GM10266 (cell line): ENCODE data around the gene RPS4Y1.
"Not testable (repeated sequence)": the region's sequence is repeated elsewhere in the genome, so short reads cannot be mapped to it uniquely, and the experiment has no call there.

Experiments used
- DNase-seq: peaks from one replicate; pipeline ENCODE4 v3.0.0; 2012; ENCODE audit errors: extremely low spot score
- TF ChIP-seq, protein P1 (sequence below): IDR thresholded peaks from 2 replicates; pipeline ENCODE4 v1.5.1; 2012; ENCODE audit warnings: mild to moderate bottlenecking, low read depth; ENCODE audit not compliant: control insufficient read depth, insufficient read depth; ENCODE audit errors: missing control alignments

The RPS4Y1 gene

GRCh38 chrY:2841471-2841893 is at the start of gene RPS4Y1:
TSS of gene RPS4Y1 (plus strand) at chrY:2841602. CDS start at chrY:2841625, 23 bp downstream.
- TF ChIP-seq, protein P1, sequence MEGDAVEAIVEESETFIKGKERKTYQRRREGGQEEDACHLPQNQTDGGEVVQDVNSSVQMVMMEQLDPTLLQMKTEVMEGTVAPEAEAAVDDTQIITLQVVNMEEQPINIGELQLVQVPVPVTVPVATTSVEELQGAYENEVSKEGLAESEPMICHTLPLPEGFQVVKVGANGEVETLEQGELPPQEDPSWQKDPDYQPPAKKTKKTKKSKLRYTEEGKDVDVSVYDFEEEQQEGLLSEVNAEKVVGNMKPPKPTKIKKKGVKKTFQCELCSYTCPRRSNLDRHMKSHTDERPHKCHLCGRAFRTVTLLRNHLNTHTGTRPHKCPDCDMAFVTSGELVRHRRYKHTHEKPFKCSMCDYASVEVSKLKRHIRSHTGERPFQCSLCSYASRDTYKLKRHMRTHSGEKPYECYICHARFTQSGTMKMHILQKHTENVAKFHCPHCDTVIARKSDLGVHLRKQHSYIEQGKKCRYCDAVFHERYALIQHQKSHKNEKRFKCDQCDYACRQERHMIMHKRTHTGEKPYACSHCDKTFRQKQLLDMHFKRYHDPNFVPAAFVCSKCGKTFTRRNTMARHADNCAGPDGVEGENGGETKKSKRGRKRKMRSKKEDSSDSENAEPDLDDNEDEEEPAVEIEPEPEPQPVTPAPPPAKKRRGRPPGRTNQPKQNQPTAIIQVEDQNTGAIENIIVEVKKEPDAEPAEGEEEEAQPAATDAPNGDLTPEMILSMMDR = no peak
- DNase-seq = peak; percentile 40

- TF ChIP-seq, protein P1 = no peak
- DNase-seq = no peak
Observed at GRCh38 chrY:2796977-2797523, 44.4 kb upstream of the RPS4Y1 start.

DNA sequence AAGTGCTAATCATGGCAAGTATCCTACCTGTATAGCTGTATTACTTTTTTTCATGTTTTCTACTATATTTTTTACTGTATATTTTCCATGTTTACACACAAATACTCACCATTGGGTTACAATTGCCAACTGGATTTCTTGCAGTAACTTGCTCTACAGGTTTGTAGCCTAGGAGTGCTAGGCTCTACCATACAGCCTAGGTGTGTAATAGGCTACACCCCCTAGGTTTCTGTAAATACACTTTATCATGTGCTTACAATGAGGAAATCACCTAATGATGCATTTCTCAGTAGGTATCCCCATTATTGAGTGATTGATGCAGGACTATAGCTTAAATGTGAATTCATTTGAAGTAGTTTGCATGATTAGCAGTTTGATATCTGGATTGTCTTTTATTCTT is 43.4 kb upstream of the RPS4Y1 start:
- no peak for DNase-seq
- TF ChIP-seq, protein P1 = no peak

GRCh38 chrY:2800246-2800645 is 41.2 kb upstream of the RPS4Y1 start:
- DNase-seq = no peak
- TF ChIP-seq, protein P1 = peak; percentile 16

DNA sequence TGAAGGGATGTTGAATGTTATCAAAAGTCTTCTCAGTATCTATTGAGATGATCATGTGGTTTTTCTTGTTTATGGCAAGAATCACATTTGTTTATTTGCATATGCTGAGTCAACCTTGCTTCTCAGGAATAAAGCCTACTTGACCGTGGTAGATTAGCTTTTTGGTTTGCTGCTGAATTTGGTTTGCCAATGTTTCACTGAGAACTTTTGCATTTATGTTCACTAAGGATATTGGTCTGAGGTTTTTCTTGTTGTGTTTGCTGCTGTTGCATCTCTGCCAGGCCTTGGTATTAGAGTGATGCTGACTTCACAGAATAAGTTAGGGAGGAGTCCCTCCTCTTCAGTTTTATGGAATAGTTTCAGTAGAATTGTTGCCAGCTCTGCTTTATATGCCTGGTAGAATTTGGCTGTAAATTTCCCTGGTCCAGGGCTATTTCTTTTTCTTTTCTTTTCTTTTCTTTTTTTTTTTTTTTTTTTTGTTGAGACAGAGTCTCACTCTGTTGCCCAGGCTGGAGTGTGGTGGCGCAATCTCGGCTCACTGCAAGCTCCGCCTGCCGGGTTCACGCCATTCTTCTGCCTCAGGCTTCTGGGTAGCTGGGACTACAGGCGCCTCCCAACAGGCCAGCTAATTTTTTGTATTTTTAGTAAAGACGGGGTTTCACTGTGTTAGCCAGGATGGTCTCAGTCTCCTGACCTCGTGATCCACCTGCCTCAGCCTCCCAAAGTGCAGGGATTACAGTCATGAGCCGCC is 24.1 kb upstream of the RPS4Y1 start:
- not testable (repeated sequence) for DNase-seq

DNA sequence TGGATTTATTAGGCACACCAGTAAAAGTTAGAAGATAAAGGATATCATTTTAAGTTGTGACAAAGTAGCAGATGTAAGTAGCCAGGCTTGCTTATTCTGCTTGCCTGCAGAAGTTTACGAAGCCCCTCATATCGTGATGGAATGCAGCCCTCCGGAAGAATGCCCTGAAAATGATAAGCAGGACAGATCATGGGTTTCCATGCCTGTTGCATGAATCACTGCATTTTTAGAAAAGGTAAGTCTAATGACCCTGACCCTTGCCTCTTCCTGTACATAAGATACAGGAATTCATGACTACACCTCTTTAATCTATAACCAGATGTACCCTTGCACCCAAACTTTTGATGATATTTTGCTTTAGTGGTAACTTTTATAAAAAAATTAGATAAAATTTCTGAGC is 16.9 kb upstream of the RPS4Y1 start:
- no peak for DNase-seq
- TF ChIP-seq, protein P1 = no peak

- no peak for DNase-seq
- TF ChIP-seq, protein P1 = no peak
Observed at GRCh38 chrY:2828497-2828896, 12.9 kb upstream of the RPS4Y1 start.
